ENCODE results near the gene SH3GL1.

Gene SH3GL1

GRCh38 chr19:4443966-4444764, 43.8 kb upstream of the SH3GL1 start:
- H3K27me3 ChIP-seq (ENCODE audit: control insufficient read depth in 2 of 2, insufficient read depth in 2 of 2, low read length in 2 of 2), result no peaks in the 10 kb centered on the region
- no peaks in the 10 kb centered on the region for H3K4me1 ChIP-seq (ENCODE audit: control insufficient read depth in 2 of 2, insufficient read depth in 2 of 2, low read length in 2 of 2)
- H3K9ac ChIP-seq (ENCODE audit: low read depth in 1 of 2, low read length in 2 of 2), result no peak overlapping the region
- no peak overlapping the region for H3K27ac ChIP-seq (ENCODE audit: low read depth in 2 of 2, low read length in 2 of 2)
- no peak overlapping the region for H3K4me3 ChIP-seq (ENCODE audit: low read length in 2 of 2)
- H3K36me3 ChIP-seq (ENCODE audit: control insufficient read depth in 2 of 2, insufficient read depth in 2 of 2, low read length in 2 of 2), result peaks cover 46 to 49% of the 10 kb centered on the region in 2 donors
- no peaks in the 10 kb centered on the region for H3K9me3 ChIP-seq (ENCODE audit: control insufficient read depth in 2 of 2, low read length in 2 of 2)

- Histone ChIP-seq H3K4me3 (ENCODE audit: low read length in 2 of 2) (no peak overlapping the region), H3K9ac (ENCODE audit: low read depth in 1 of 2, low read length in 2 of 2) (no peak overlapping the region), H3K4me1 (ENCODE audit: control insufficient read depth in 2 of 2, insufficient read depth in 2 of 2, low read length in 2 of 2) (no peaks in the 10 kb centered on the region), H3K27me3 (ENCODE audit: control insufficient read depth in 2 of 2, insufficient read depth in 2 of 2, low read length in 2 of 2) (no peaks in the 10 kb centered on the region), H3K27ac (ENCODE audit: low read depth in 2 of 2, low read length in 2 of 2) (no peak overlapping the region), H3K36me3 (ENCODE audit: control insufficient read depth in 2 of 2, insufficient read depth in 2 of 2, low read length in 2 of 2) (peaks cover 38 to 45% of the 10 kb centered on the region in 2 donors), H3K9me3 (ENCODE audit: control insufficient read depth in 2 of 2, low read length in 2 of 2) (no peaks in the 10 kb centered on the region)
Measured at GRCh38 chr19:4443188-4443587, 42.8 kb upstream of the SH3GL1 start.

- Histone ChIP-seq H3K27ac (ENCODE audit: low read depth in 2 of 2, low read length in 2 of 2) (no peak overlapping the region), H3K9me3 (ENCODE audit: control insufficient read depth in 2 of 2, low read length in 2 of 2) (no peaks in the 10 kb centered on the region), H3K36me3 (ENCODE audit: control insufficient read depth in 2 of 2, insufficient read depth in 2 of 2, low read length in 2 of 2) (peaks cover 33 to 42% of the 10 kb centered on the region in 2 donors), H3K4me1 (ENCODE audit: control insufficient read depth in 2 of 2, insufficient read depth in 2 of 2, low read length in 2 of 2) (no peaks in the 10 kb centered on the region), H3K4me3 (ENCODE audit: low read length in 2 of 2) (no peak overlapping the region), H3K27me3 (ENCODE audit: control insufficient read depth in 2 of 2, insufficient read depth in 2 of 2, low read length in 2 of 2) (no peaks in the 10 kb centered on the region), H3K9ac (ENCODE audit: low read depth in 1 of 2, low read length in 2 of 2) (no peak overlapping the region)
Measured at GRCh38 chr19:4442819-4443146, 42.4 kb upstream of the SH3GL1 start.

- H3K27ac ChIP-seq (ENCODE audit: low read depth in 2 of 2, low read length in 2 of 2), result no peak overlapping the region
- H3K9ac ChIP-seq (ENCODE audit: low read depth in 1 of 2, low read length in 2 of 2), result no peak overlapping the region
- H3K36me3 ChIP-seq (ENCODE audit: control insufficient read depth in 2 of 2, insufficient read depth in 2 of 2, low read length in 2 of 2), result peaks cover 28 to 39% of the 10 kb centered on the region in 2 donors
- no peak overlapping the region for H3K4me3 ChIP-seq (ENCODE audit: low read length in 2 of 2)
- H3K9me3 ChIP-seq (ENCODE audit: control insufficient read depth in 2 of 2, low read length in 2 of 2), result no peaks in the 10 kb centered on the region
- H3K27me3 ChIP-seq (ENCODE audit: control insufficient read depth in 2 of 2, insufficient read depth in 2 of 2, low read length in 2 of 2), result no peaks in the 10 kb centered on the region
- H3K4me1 ChIP-seq (ENCODE audit: control insufficient read depth in 2 of 2, insufficient read depth in 2 of 2, low read length in 2 of 2), result no peaks in the 10 kb centered on the region
Measured at GRCh38 chr19:4441994-4442818, 41.9 kb upstream of the SH3GL1 start.

GRCh38 chr19:4439243-4439642, 38.9 kb upstream of the SH3GL1 start:
- Histone ChIP-seq H3K4me1 (ENCODE audit: control insufficient read depth in 2 of 2, insufficient read depth in 2 of 2, low read length in 2 of 2) (no peaks in the 10 kb centered on the region), H3K9ac (ENCODE audit: low read depth in 1 of 2, low read length in 2 of 2) (no peak overlapping the region), H3K4me3 (ENCODE audit: low read length in 2 of 2) (no peak overlapping the region), H3K9me3 (ENCODE audit: control insufficient read depth in 2 of 2, low read length in 2 of 2) (no peaks in the 10 kb centered on the region), H3K27ac (ENCODE audit: low read depth in 2 of 2, low read length in 2 of 2) (no peak overlapping the region), H3K27me3 (ENCODE audit: control insufficient read depth in 2 of 2, insufficient read depth in 2 of 2, low read length in 2 of 2) (no peaks in the 10 kb centered on the region), H3K36me3 (ENCODE audit: control insufficient read depth in 2 of 2, insufficient read depth in 2 of 2, low read length in 2 of 2) (peaks cover under 1 to 15% of the 10 kb centered on the region in 2 donors)

GRCh38 chr19:4437103-4437502, 36.8 kb upstream of the SH3GL1 start:
- Histone ChIP-seq H3K9me3 (ENCODE audit: control insufficient read depth in 2 of 2, low read length in 2 of 2) (no peaks in the 10 kb centered on the region), H3K9ac (ENCODE audit: low read depth in 1 of 2, low read length in 2 of 2) (no peak overlapping the region), H3K27me3 (ENCODE audit: control insufficient read depth in 2 of 2, insufficient read depth in 2 of 2, low read length in 2 of 2) (no peaks in the 10 kb centered on the region), H3K36me3 (ENCODE audit: control insufficient read depth in 2 of 2, insufficient read depth in 2 of 2, low read length in 2 of 2) (peaks cover 5 to 13% of the 10 kb centered on the region in 2 donors), H3K4me3 (ENCODE audit: low read length in 2 of 2) (no peak overlapping the region), H3K27ac (ENCODE audit: low read depth in 2 of 2, low read length in 2 of 2) (no peak overlapping the region), H3K4me1 (ENCODE audit: control insufficient read depth in 2 of 2, insufficient read depth in 2 of 2, low read length in 2 of 2) (no peaks in the 10 kb centered on the region)

- Histone ChIP-seq H3K27ac (ENCODE audit: low read depth in 2 of 2, low read length in 2 of 2) (no peak overlapping the region), H3K27me3 (ENCODE audit: control insufficient read depth in 2 of 2, insufficient read depth in 2 of 2, low read length in 2 of 2) (no peaks in the 10 kb centered on the region), H3K4me1 (ENCODE audit: control insufficient read depth in 2 of 2, insufficient read depth in 2 of 2, low read length in 2 of 2) (no peaks in the 10 kb centered on the region), H3K9me3 (ENCODE audit: control insufficient read depth in 2 of 2, low read length in 2 of 2) (no peaks in the 10 kb centered on the region), H3K9ac (ENCODE audit: low read depth in 1 of 2, low read length in 2 of 2) (no peak overlapping the region), H3K4me3 (ENCODE audit: low read length in 2 of 2) (no peak overlapping the region), H3K36me3 (ENCODE audit: control insufficient read depth in 2 of 2, insufficient read depth in 2 of 2, low read length in 2 of 2) (peaks cover 5 to 9% of the 10 kb centered on the region in 2 donors)
Measured at GRCh38 chr19:4436231-4436630, 35.9 kb upstream of the SH3GL1 start.

- no peaks in the 10 kb centered on the region for H3K27me3 ChIP-seq (ENCODE audit: control insufficient read depth in 2 of 2, insufficient read depth in 2 of 2, low read length in 2 of 2)
- H3K4me3 ChIP-seq (ENCODE audit: low read length in 2 of 2), result no peak overlapping the region
- no peak overlapping the region for H3K9ac ChIP-seq (ENCODE audit: low read depth in 1 of 2, low read length in 2 of 2)
- no peaks in the 10 kb centered on the region for H3K9me3 ChIP-seq (ENCODE audit: control insufficient read depth in 2 of 2, low read length in 2 of 2)
- H3K4me1 ChIP-seq (ENCODE audit: control insufficient read depth in 2 of 2, insufficient read depth in 2 of 2, low read length in 2 of 2), result no peaks in the 10 kb centered on the region
- no peak overlapping the region for H3K27ac ChIP-seq (ENCODE audit: low read depth in 2 of 2, low read length in 2 of 2)
- H3K36me3 ChIP-seq (ENCODE audit: control insufficient read depth in 2 of 2, insufficient read depth in 2 of 2, low read length in 2 of 2), result peaks cover 9 to 12% of the 10 kb centered on the region in 2 donors
Measured at GRCh38 chr19:4434391-4434790, 34.0 kb upstream of the SH3GL1 start.

GRCh38 chr19:4432918-4433506, 32.7 kb upstream of the SH3GL1 start:
- H3K36me3 ChIP-seq (ENCODE audit: control insufficient read depth in 2 of 2, insufficient read depth in 2 of 2, low read length in 2 of 2), result peaks cover 9 to 17% of the 10 kb centered on the region in 2 donors
- H3K9ac ChIP-seq (ENCODE audit: low read depth in 1 of 2, low read length in 2 of 2), result no peak overlapping the region
- no peaks in the 10 kb centered on the region for H3K4me1 ChIP-seq (ENCODE audit: control insufficient read depth in 2 of 2, insufficient read depth in 2 of 2, low read length in 2 of 2)
- no peak overlapping the region for H3K27ac ChIP-seq (ENCODE audit: low read depth in 2 of 2, low read length in 2 of 2)
- no peaks in the 10 kb centered on the region for H3K27me3 ChIP-seq (ENCODE audit: control insufficient read depth in 2 of 2, insufficient read depth in 2 of 2, low read length in 2 of 2)
- H3K4me3 ChIP-seq (ENCODE audit: low read length in 2 of 2), result no peak overlapping the region
- no peaks in the 10 kb centered on the region for H3K9me3 ChIP-seq (ENCODE audit: control insufficient read depth in 2 of 2, low read length in 2 of 2)

All from mucosa of rectum (tissue), 2 donors.